Measurements from ENCODE around the gene GNAS.

Gene GNAS

GRCh38 chr20:58932170-58932569 lies 79.7 kb downstream of the GNAS start:
- no peak for TF ChIP-seq CTCF (IDR thresholded peaks at IDR 0.05; ENCODE audit: low read depth, low read length)
- H3K36me3 ChIP-seq, result no peaks in the 10 kb centered on the region
- no peak for DNase-seq
- no peak overlapping the region for H3K4me3 ChIP-seq (ENCODE audit: low read depth, low read length)
- peaks cover 4% of the 10 kb centered on the region; the same call in 1 of the 2 replicates for H3K27me3 ChIP-seq
- no peaks in the 10 kb centered on the region for H3K9me3 ChIP-seq
- no peaks in the 10 kb centered on the region for H3K4me1 ChIP-seq

- DNase-seq, result no peak
- H3K27me3 ChIP-seq, result peaks cover 24% of the 10 kb centered on the region
- H3K9me3 ChIP-seq, result no peaks in the 10 kb centered on the region
- H3K36me3 ChIP-seq, result no peaks in the 10 kb centered on the region
- no peak overlapping the region for H3K4me3 ChIP-seq (ENCODE audit: low read depth, low read length)
- no peak for TF ChIP-seq CTCF (IDR thresholded peaks at IDR 0.05; ENCODE audit: low read depth, low read length)
- H3K4me1 ChIP-seq, result no peaks in the 10 kb centered on the region
Measured at GRCh38 chr20:58938078-58938477, 85.6 kb downstream of the GNAS start.

GRCh38 chr20:58938541-58938940 lies 86.0 kb downstream of the GNAS start:
- Histone ChIP-seq H3K27me3 (peaks cover 24% of the 10 kb centered on the region), H3K36me3 (no peaks in the 10 kb centered on the region), H3K4me3 (ENCODE audit: low read depth, low read length) (no peak overlapping the region), H3K4me1 (no peaks in the 10 kb centered on the region), H3K9me3 (no peaks in the 10 kb centered on the region)
- no peak for DNase-seq
- TF ChIP-seq CTCF (IDR thresholded peaks at IDR 0.05; ENCODE audit: low read depth, low read length), result no peak

GRCh38 chr20:58941471-58941870 lies 89.0 kb downstream of the GNAS start:
- no peak for DNase-seq
- H3K9me3 ChIP-seq, result no peaks in the 10 kb centered on the region
- peaks cover 19% of the 10 kb centered on the region for H3K27me3 ChIP-seq
- H3K4me1 ChIP-seq, result no peaks in the 10 kb centered on the region
- no peak for TF ChIP-seq CTCF (IDR thresholded peaks at IDR 0.05; ENCODE audit: low read depth, low read length)
- H3K4me3 ChIP-seq (ENCODE audit: low read depth, low read length), result no peak overlapping the region
- H3K36me3 ChIP-seq, result no peaks in the 10 kb centered on the region

GRCh38 chr20:58942549-58942948 lies 90.0 kb downstream of the GNAS start:
- H3K36me3 ChIP-seq, result no peaks in the 10 kb centered on the region

GRCh38 chr20:58944610-58945009 lies 92.1 kb downstream of the GNAS start:
- Histone ChIP-seq H3K4me3 (ENCODE audit: low read depth, low read length) (no peak overlapping the region), H3K36me3 (no peaks in the 10 kb centered on the region), H3K9me3 (no peaks in the 10 kb centered on the region), H3K27me3 (no peaks in the 10 kb centered on the region), H3K4me1 (no peaks in the 10 kb centered on the region)
- TF ChIP-seq CTCF (IDR thresholded peaks at IDR 0.05; ENCODE audit: low read depth, low read length), result no peak
- DNase-seq, result no peak

More at GRCh38 chr20:58942549-58942948, 90.0 kb downstream of the GNAS start:
- DNase-seq, result no peak
- Histone ChIP-seq H3K4me1 (no peaks in the 10 kb centered on the region), H3K27me3 (peaks cover 19% of the 10 kb centered on the region), H3K9me3 (no peaks in the 10 kb centered on the region), H3K4me3 (ENCODE audit: low read depth, low read length) (no peak overlapping the region)
- no peak for TF ChIP-seq CTCF (IDR thresholded peaks at IDR 0.05; ENCODE audit: low read depth, low read length)

Data from BE2C (cell line).